Adrenal gland (tissue), 12 donors: Measurements from ENCODE around the gene HCN3. TPM values are rescaled to one million over a fixed set of nuclear protein-coding genes. Genes with fewer than 3 reads are reported as not detected.
A peak's percentile ranks its signal among the peaks of the same experiment; 100 is the strongest.

Source experiments
- DNase-seq, 7 donors: peaks; one replicate each; pipeline ENCODE4 v3.0.0-alpha.2; 2019 to 2020
- H3K27ac ChIP-seq, 5 donors: fragments of 200-600 bp; sonication (generic) in 4 of 5; 1 replicate in 3 of 5; 2 replicates in 2 of 5; pipeline versions ENCODE4 v1.5.1 to v1.8.0; 2016 to 2020; ENCODE audit warnings: mild to moderate bottlenecking in 1 of 5
- H3K27me3 ChIP-seq: fragments of 200-600 bp; 2 replicates; pipeline ENCODE4 v1.8.0; 2021
- H3K36me3 ChIP-seq, 2 donors: fragments of 200-600 bp; replicated peaks in 1 of 2; 1 replicate in 1 of 2; 2 replicates in 1 of 2; pipeline versions ENCODE4 v1.5.1 to v1.8.0; 2018 to 2022
- H3K4me1 ChIP-seq, 2 donors: fragments of 200-600 bp; replicated peaks in 1 of 2; 1 replicate in 1 of 2; 2 replicates in 1 of 2; pipeline versions ENCODE4 v1.5.1 to v1.8.0; 2018 to 2021
- H3K4me3 ChIP-seq, 4 donors: fragments of 200-600 bp; sonication (generic) in 3 of 4; one replicate each; pipeline ENCODE4 v1.5.1; 2016 to 2018
- H3K9me3 ChIP-seq, 3 donors: fragments of 200-600 bp; sonication (generic) in 1 of 3; replicated peaks in 1 of 3; 1 replicate in 2 of 3; 2 replicates in 1 of 3; pipeline versions ENCODE4 v1.5.1 to v1.8.0; 2016 to 2021
- CTCF ChIP-seq, 6 experiments: fragments of 450-650 bp in 4 of 6; fragments of 200-600 bp in 2 of 6; sonication (generic) in 1 of 6; IDR thresholded peaks; 1 replicate in 5 of 6; 2 replicates in 1 of 6; pipeline versions ENCODE4 v1.5.1 to v1.8.0; 2016 to 2021; ENCODE audit warnings: antibody characterized with exemption in 6 of 6, mild to moderate bottlenecking in 2 of 6, moderate library complexity in 1 of 6
- POLR2A ChIP-seq, 2 donors: fragments of 450-650 bp; IDR thresholded peaks; one replicate each; pipeline ENCODE4 v1.6.1; 2017; ENCODE audit warnings: antibody characterized with exemption in 2 of 2, mild to moderate bottlenecking in 2 of 2, moderate library complexity in 1 of 2
- WGBS, 4 donors: extraction: QIAGEN DNeasy Blood & Tissue Kit in 2 of 4; methylation state at CpG; one replicate each; pipeline versions ENCODE4 v1.1.5 to v1.1.7; 2013 to 2017; 5-methylcytosine and 5-hydroxymethylcytosine counted together
- intact Hi-C, 2 donors: fragments of 100-400 bp; cut with DNase I; formaldehyde crosslinking; loops; one replicate each; pipeline versions ENCODE4 v1.14.1 to v1.15.0; 2022 to 2023
- polyA plus RNA-seq, 3 donors: library from polyadenylated mRNA; stranded (reverse); fragments of 200-250 nt in 2 of 3; fragments of 350-450 nt in 1 of 3; fragmentation: Illumina TruSeq in 1 of 3; extraction: RNeasy Lipid Tissue Mini Kit (QIAGEN cat#74804) in 1 of 3; gene quantifications; one replicate each; pipeline ENCODE4 v1.2.3, GENCODE V29; 2013 to 2014
- total RNA-seq, 9 donors: library from RNA; depleted of rRNA in 4 of 9; stranded (reverse); fragments of >200 nt in 4 of 9; fragments of 120-200 nt in 1 of 9; fragmentation: NEBNext Ultra II Directional in 1 of 9; extraction: Animal tissue kit (Norgen Biotek cat#: 25700) in 1 of 9; gene quantifications; one replicate each; pipeline versions ENCODE4 v1.1.0 to v1.2.4, GENCODE V29; 2013 to 2023
- donor health status: healthy with polysubstance abuse.
- donor health status: Bipolar disorder and iron deficiency.
- donor health status: DM: yes; HTN: yes; CAD: no.
- donor health status: DM: no; HTN: no; CAD: no.
- donor health status: DM: no; HTN: no; CAD: no.
- donor health status: DM: yes; HTN: yes; CAD: no.

The HCN3 gene
- total and polyA plus RNA-seq, 12 donors: 1.0 to 14.5 (median 3.7) TPM

DNA sequence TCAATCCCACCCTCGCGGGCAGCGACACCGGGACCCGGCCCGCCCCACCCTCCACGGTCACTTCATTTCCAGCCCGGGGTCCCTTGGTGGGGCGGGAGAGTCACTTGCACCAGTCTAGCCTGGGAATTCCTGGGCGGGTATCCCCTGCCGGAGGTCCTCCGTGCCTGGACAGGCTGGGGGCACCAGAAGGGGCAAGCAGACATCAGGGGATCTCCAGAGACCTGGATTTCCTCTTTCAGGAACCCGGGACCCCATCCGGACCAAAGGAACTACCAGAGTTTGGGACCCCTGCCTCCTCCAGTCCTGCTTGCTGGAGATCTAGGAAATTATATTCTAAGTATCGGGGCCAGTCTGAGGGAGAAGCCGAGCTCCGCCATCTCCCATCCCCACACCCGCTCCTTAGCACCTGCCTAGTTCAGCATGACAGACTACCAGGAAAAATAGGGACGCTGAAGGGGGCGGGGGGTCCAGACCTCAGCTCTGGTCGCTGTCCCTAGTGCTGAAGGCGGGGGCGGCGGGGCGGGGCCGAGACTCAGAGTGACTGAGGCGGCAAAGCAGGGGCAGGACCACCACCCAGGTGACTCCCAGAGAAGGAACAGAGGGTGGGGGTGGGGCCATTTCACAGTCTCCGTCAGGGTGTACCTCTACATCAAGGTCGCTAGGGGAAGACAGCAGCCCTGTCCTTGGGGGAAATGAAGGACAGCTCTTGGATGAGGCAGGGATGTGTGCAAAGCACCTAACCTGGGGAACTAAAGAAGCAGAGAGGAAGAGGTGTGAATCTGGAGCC, 832 bp downstream of the HCN3 start:
- Histone ChIP-seq H3K36me3 (no peaks in the 10 kb centered on the region), H3K27me3 (no peaks in the 10 kb centered on the region), H3K27ac (peak overlapping the region in 2 of 5 donors; percentile 60 to 73), H3K9me3 (no peaks in the 10 kb centered on the region), H3K4me3 (peak overlapping the region in 3 of 4 donors; percentile 56 to 82 (median 76)), H3K4me1 (peaks cover 13 to 18% of the 10 kb centered on the region in 2 donors)
- 0 to 3% (median 1%) methylated on average over 6 to 29 of the region's 29 CpGs for WGBS, 4 donors
- intact Hi-C loops: loop anchor here in 1 of 2 donors (5.0 to 10.0 kb wide), 2 partner anchors 44 to 317 kb away; partner anchors contain the start of gene RUSC1
- TF ChIP-seq CTCF (IDR thresholded peaks at IDR 0.05): peak in 2 of 6 experiments; percentile 26 to 31
- no peak for TF ChIP-seq POLR2A (IDR thresholded peaks at IDR 0.05)
- DNase-seq: peak; percentile 48 to 80 (median 67)

- H3K27ac ChIP-seq: peak overlapping the region in 1 of 5 donors; percentile 7
- WGBS, 4 donors: 62 to 67% (median 66%) methylated on average over 10 of the region's 10 CpGs
- TF ChIP-seq CTCF (IDR thresholded peaks at IDR 0.05) (peak in 1 of 6 experiments; percentile 3), POLR2A (IDR thresholded peaks at IDR 0.05) (no peak)
- no peak overlapping the region for H3K4me3 ChIP-seq
- no peaks in the 10 kb centered on the region for H3K9me3 ChIP-seq
- peaks cover 11 to 18% of the 10 kb centered on the region in 2 donors for H3K4me1 ChIP-seq
- intact Hi-C loops: loop anchor here in 1 of 2 donors (5.0 to 10.0 kb wide), 2 partner anchors 44 to 316 kb away; partner anchors contain the start of gene RUSC1
- no peak for DNase-seq
- no peaks in the 10 kb centered on the region for H3K27me3 ChIP-seq
- no peaks in the 10 kb centered on the region for H3K36me3 ChIP-seq
Measured at GRCh38 chr1:155278689-155279160, 1.5 kb downstream of the HCN3 start.

- Histone ChIP-seq H3K4me1 (peaks cover 9 to 18% of the 10 kb centered on the region in 2 donors), H3K27ac (no peak overlapping the region), H3K4me3 (no peak overlapping the region), H3K9me3 (no peaks in the 10 kb centered on the region), H3K36me3 (no peaks in the 10 kb centered on the region), H3K27me3 (no peaks in the 10 kb centered on the region)
- intact Hi-C loops: loop anchor here in 1 of 2 donors (5.0 to 10.0 kb wide), 2 partner anchors 43 to 316 kb away; partner anchors contain the start of gene RUSC1
- TF ChIP-seq POLR2A (IDR thresholded peaks at IDR 0.05) (no peak), CTCF (IDR thresholded peaks at IDR 0.05) (no peak)
- DNase-seq: no peak
- WGBS, 4 donors: 63 to 86% (median 80%) methylated on average over 2 of the region's 2 CpGs
Measured at GRCh38 chr1:155279268-155279667, 2.0 kb downstream of the HCN3 start.

DNA sequence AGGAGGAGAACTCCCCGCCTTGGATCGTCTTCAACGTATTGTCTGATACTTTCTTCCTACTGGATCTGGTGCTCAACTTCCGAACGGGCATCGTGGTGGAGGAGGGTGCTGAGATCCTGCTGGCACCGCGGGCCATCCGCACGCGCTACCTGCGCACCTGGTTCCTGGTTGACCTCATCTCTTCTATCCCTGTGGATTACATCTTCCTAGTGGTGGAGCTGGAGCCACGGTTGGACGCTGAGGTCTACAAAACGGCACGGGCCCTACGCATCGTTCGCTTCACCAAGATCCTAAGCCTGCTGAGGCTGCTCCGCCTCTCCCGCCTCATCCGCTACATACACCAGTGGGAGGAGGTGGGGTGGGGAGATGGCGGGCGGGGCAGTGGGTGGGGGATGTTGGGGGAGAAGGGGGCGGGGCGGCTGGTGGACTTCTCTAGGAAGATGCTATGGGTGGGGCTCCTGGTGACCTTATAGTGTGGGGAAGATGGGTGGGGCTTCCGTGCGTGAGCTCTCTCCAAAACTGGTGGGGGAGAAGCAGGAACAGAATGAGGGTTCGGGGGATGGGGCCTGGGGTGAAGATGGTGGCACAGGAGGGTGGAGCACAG, 5.3 kb downstream of the HCN3 start:
- no peaks in the 10 kb centered on the region for H3K27me3 ChIP-seq
- H3K27ac ChIP-seq: no peak overlapping the region
- intact Hi-C loops: no loop called here
- H3K9me3 ChIP-seq: no peaks in the 10 kb centered on the region
- 94 to 96% (median 95%) methylated on average over 19 to 29 of the region's 29 CpGs for WGBS, 4 donors
- no peaks in the 10 kb centered on the region for H3K36me3 ChIP-seq
- TF ChIP-seq POLR2A (IDR thresholded peaks at IDR 0.05): no peak
- TF ChIP-seq CTCF (IDR thresholded peaks at IDR 0.05): no peak
- no peak overlapping the region for H3K4me3 ChIP-seq
- peaks cover 9 to 11% of the 10 kb centered on the region in 2 donors for H3K4me1 ChIP-seq
- no peak for DNase-seq
